CD4-positive, alpha-beta T cell treated with Interleukin-12 subunit alpha and Interleukin-12 subunit beta, for 1 hour (primary cell): ENCODE results near the gene SNX10.

ENCODE experiments used
- DNase-seq: peaks from one replicate; pipeline ENCODE4 v3.0.0-alpha.2; 2020

The SNX10 gene

DNA sequence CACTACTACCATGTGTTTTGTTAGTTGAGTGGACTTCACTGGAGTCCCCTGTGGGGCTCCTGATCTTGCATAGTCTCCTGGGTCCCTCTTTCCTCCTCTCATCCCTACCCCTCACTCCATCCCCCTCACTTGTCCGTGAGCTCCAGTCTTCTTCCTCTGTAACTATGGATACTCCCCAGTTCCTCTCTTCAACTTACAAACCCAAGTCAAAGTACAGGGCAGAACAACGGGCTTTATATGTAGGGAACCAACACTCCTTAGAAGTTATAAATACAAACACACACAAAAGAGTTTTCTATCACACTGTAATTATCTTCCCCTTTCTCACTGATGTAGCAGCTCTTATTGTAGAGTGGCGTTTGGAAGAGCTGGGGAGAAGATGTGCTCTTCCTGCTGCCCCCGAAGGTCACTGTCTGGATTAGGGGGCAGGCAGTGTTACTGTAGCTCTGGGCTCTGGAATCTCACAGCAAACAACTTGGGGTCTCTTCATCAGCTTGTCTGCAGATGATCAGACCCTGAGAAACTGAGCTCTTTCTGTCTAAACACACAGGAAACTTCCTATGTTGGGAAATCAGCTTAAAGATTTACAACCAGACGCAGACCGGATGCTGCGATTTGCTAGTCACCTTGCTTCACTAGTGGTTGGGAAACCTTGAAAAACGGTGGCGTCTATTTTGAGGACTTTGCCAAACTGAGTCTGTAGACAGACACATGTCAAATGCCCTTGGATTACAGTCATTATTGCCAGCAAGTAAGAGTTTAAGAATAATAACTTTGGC, 13.6 kb downstream of the SNX10 start:
- peak; percentile 21 for DNase-seq

- DNase-seq = no peak
These were observed 14.4 kb downstream of the SNX10 start for GRCh38 chr7:26305869-26306665.

GRCh38 chr7:26306790-26307189, 15.1 kb downstream of the SNX10 start:
- no peak for DNase-seq

DNA sequence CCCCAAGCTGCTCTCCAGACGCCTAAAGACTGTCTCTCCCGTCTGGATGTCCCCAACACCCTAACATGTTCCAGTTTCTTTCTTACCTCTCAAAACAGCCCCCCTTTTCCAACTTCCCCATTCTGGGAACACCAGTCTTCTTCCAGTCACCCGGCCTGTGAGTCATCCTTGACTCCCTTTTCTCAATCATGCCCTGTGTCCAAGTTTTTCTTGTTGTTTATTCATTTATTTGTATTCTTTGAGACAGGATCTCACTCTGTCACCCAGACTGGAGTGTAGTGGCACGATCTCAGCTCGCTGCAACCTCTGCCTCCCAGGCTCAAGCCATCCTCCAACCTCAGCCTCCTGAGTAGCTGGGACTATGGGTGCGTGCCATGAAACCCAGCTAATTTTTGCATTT, 15.6 kb downstream of the SNX10 start:
- no peak for DNase-seq

- DNase-seq = no peak
These were observed 16.1 kb downstream of the SNX10 start for GRCh38 chr7:26307791-26308190.

GRCh38 chr7:26308551-26308950, 16.9 kb downstream of the SNX10 start:
- no peak for DNase-seq

DNA sequence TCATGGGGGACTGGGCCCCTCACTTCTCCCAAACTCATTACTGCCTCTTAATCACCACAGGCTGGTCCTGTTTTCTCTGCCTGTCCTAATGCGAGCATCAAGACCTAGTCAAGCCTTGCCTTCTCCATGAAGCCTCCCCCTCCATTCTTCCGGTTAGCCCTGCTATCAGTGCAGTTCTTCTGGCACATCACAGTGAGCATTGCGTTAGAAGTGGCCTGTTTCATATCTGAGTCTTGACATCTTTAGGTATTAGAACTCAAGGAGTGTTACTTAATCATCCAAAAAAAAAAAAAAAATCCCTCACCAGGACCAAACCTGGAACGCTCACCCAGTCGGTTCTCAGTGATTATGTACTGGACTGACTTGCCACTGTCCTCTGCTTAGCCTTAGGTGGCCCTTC, 17.4 kb downstream of the SNX10 start:
- DNase-seq = no peak

- no peak for DNase-seq
These were observed 20.1 kb downstream of the SNX10 start for GRCh38 chr7:26311798-26312197.

GRCh38 chr7:26317211-26317610, 25.5 kb downstream of the SNX10 start:
- DNase-seq = no peak

- DNase-seq = no peak
These were observed 27.3 kb downstream of the SNX10 start for GRCh38 chr7:26318921-26319320.

DNA sequence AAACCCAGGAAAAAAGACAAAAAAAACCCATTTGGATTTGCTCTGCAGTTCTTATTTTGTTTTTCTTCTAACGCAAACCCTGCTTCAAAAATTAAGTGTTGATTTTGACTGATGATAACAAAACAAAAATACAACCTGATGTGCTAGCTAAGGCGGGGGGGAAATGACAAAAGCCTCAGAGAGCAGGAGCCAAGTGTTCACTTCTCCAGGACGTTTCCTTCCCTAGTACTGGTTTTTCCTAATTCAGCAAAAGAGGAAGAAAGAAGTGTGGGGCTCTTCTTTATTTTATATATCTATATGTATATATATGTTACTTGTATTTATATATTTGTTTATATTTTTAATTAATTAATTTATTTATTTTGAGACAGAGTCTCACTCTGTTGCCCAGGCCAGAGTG, 28.0 kb downstream of the SNX10 start:
- no peak for DNase-seq

- DNase-seq = no peak
These were observed 29.2 kb downstream of the SNX10 start for GRCh38 chr7:26320878-26321277.

- DNase-seq = no peak
These were observed 29.8 kb downstream of the SNX10 start for GRCh38 chr7:26321435-26321834.

DNA sequence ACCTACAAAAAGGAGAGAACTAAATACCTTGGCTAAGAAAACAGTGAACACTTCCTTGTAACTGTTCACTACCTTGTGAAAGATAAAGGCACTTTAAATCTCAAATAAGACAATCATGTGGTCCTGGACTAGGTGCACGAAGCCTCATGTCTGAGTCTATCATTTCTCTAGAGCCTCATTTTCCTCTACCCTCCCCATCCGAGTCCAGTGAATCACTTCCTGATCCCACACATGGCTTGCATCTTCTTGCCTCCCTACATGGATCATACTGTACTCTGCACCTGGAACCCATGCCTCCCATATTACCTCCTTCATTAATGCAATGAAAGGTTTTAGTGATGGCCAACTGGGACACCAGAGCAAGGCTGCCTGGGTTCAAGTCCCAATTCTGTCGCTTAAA, 34.5 kb downstream of the SNX10 start:
- DNase-seq = no peak

- no peak for DNase-seq
These were observed 37.1 kb downstream of the SNX10 start for GRCh38 chr7:26328498-26329390.

GRCh38 chr7:26329520-26330255, 38.0 kb downstream of the SNX10 start:
- no peak for DNase-seq

GRCh38 chr7:26331113-26331512, 39.5 kb downstream of the SNX10 start:
- no peak for DNase-seq

- no peak for DNase-seq
These were observed 40.1 kb downstream of the SNX10 start for GRCh38 chr7:26331789-26332188.

DNA sequence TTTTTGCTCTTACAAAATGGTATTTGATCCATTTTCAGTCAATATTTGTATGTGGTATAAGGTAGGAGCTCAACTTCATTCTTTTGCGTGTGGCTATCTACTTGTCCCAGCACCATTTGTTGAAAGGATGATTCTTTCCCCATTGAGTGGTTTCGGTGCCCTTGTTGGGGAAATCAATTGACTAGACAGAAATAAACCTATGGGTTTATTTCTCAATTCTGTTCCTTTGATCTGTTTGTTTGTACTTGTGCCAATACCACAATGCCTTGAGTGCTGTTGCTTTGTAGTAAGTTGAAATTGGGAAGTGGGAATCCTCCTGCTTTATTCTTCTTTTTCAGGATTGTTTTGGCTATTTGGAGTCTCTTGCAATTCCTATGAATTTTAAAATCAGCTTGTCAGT, 41.0 kb downstream of the SNX10 start:
- DNase-seq = no peak

- no peak for DNase-seq
These were observed 42.7 kb downstream of the SNX10 start for GRCh38 chr7:26334166-26334859.

- no peak for DNase-seq
These were observed 45.7 kb downstream of the SNX10 start for GRCh38 chr7:26337232-26337865.
